Mucosa of gallbladder (tissue), 1 donor: Measurements from ENCODE around the gene ERC1. TPM values are rescaled to one million over a fixed set of nuclear protein-coding genes. Genes with fewer than 3 reads are reported as not detected.
"Not testable (repeated sequence)": the region's sequence is repeated elsewhere in the genome, so short reads cannot be mapped to it uniquely, and the experiment has no call there.

Source experiments
- DNase-seq: peaks from one replicate; pipeline ENCODE4 v3.0.0-alpha.2; 2020; ENCODE audit warnings: low spot score
- total RNA-seq: library from RNA; stranded (reverse); gene quantifications from one replicate; pipeline ENCODE4 v1.2.1, GENCODE V29; 2021
- donor health status: DM: no; HTN: no; CAD: no.

Gene ERC1
- total RNA-seq, 1 donor from 2014 or later, result 59.4 TPM

DNA sequence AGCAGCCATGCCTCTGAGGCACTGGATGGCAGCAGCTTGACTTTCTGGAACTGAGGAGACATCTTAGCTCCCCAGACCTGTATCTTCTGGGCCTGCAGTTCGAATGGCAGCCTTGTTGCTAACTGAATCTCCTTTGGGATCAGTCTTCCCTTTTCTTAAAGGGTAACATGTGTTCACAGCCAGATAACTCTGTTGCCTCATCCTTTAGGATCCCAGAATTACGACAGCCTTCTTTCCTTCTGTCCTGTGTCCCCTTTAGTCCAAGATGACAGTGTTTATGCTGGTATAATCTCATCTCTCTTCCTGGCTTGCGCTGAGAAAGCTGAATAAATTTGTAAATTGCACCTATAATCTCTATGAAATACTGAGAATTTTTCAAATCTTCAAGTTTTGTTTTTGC, 9.1 kb upstream of the ERC1 start:
- DNase-seq, result no peak

DNA sequence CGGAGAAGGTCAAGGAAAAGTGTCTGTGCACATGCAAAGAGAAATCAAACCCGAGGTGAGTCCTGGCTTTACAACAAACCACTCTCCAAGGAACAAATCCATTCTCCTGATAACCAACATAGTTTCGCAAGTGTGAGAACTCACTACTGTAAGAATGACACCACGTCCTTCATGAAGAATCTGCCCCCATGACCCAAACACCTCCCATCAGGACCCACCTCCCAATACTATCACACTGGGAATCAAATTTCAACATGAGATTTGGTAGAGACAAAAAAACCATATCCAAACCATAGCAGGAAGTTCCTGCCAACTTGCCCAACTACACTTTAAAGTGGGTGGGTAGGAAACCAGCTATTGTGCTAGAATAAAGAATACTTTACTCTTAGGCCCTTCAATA, 2.4 kb upstream of the ERC1 start:
- no peak for DNase-seq

DNA sequence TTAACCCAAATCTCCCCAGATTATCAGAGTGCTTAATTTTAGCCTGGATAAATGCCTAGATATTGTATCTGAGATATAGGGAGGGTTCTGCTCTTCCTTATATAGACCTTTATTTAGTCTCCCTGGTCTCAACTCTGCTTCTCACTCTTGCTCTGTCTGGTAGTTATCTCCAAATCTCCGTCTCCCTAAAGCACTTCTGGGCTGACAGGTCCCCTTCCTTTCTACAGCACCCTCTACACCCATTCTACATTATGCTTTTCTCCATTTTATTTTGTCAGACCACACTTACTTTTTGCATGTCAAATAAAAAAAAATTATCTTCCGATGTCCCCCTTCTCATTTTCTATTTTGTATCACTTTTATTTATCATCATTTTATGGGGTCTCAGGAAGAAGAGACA, 2.0 kb upstream of the ERC1 start:
- no peak for DNase-seq

DNA sequence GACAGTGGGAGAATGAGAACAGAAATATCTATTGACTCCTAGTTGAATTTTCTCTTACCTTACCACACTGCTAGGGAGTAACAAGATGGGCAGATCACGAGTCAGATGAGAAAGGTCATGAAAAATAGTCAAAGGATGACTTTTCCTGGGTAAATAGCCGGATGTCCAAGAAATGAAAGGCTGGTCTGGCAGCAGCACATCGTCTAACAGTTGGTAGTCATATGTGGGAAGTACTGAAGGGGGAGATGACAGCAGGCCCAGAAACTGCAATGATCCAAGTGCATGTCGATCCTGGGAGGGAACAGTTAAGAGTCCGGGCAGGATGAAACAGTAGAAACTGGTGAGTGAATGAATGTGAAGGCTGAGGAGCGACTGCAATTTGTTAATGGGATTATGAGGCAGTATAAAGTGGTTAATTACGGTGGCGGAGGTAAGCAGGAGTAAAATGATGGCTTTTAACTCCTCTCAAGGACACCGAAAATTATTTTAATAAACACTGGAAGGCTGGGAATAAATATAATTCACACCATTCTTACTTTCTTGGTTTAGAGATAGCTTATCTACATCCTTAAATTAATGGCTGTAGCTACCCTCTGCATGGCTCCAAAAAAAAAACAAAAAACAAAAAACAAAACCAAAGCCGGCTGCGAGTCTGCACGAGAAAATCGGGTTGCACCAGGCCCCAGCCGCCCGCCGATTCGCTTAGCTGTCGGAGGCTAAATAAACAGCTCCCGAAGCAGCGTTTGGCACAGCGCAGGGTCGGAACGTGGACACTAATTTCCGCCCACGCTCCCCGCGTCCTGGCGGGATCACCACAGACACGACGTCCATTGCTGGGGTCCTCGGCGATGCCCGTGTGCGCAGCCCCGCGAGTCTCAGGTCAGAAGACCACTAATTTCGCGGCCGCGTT, 1.0 kb upstream of the ERC1 start:
- peak; percentile 56 for DNase-seq

DNA sequence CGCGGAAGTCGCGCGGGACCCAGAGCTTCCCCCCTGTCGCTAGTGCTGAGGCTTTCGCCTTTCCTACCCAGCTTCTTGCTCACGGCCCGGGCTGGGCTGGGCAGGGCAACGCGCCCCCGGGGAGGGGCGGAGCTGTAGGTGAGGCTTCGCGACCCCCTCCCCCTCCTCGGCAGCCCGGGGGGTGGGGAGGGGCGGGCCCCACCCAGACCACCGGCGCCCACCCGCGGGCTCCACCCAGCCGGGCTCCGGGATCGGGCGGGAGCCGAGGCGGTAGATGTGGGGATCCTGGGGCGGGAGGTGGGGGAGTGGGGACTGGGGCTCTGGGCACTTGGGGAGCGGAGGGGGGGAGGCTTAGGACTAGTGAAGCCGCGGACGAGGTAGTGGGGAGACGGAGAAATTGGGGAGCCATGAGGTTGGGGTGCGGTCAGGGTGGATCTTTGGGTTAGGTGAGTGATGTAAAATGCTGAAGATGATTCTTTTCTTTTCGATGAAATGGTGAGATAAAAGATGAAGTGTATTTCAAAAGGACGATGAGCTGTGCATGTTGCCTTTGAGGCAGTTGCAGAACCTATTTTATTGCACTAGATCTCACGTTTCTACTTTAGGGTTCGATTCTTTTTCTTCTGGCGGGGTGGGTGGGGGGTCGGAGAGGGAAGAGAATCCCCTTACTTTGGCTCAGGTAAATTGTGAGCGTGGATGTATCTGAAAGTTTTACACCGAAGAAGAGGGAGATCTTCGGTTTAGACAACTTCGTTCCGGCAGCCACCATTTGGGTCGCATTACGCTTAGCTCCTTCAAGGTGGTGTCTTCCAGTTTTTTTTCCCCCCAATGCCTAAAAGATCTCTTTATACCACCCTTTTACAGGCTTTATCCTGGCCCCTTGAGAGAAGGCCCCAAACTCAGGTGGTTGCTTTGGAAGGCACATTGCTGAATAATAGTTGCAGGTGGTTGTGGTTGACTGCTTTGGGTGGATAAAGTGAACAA, 619 bp downstream of the ERC1 start:
- DNase-seq, result no peak

DNA sequence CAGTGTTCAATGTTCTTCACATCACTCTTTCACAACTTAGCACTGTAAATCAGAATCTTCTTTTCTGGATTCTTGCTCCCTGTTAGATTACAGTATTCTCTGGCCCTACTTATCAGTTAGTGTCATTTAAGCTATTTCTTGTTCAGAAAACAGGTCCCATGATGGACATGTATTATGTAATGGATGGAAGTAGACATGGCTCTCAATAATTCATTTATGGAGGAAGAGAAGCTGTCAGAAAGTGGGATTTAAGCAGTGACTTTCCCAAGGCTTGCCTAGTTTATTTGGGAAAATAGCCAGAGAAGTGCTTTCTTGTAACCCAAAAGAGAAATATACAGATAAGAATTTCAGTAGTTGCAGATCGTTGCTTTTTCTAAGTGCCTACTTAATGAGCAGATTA, 1.6 kb downstream of the ERC1 start:
- DNase-seq, result no peak

DNA sequence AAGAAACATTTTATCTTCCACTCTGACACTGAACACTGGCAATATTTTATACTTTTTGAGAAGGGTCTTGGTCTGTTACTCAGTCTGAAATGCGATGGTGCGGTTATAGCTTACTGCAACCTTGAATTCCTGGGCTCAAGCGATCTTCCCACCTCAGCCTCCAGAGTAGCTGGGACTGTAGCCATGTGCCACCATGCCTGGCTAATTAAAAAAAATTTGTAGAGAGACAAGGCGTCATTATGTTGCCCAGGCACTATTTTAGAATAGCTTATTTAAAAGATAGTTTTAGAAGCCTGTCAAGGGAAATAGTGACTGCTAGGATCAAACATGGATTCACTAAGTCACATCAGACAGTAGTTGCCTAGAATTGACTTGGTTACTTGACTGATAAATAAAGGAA, 5.9 kb downstream of the ERC1 start:
- no peak for DNase-seq

DNA sequence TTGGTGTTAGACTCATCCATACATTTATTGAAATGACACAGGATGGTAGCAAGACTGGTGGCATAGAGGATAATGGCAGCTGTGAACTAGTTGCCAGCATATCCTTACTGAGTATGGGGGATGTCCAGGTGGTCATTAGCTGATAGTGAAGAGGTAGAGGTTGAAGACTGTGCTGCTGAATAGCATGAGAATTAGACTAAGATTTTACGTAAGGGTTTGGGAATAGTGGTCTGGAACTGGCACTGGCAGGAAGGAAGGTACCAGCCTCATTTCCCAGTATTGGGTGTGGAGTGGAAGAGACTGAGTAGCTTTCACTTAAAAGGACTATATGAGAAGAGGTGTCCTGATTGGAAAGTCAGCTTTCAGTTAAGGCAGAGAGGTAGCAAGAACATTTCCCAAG, 6.5 kb downstream of the ERC1 start:
- DNase-seq, result no peak

DNA sequence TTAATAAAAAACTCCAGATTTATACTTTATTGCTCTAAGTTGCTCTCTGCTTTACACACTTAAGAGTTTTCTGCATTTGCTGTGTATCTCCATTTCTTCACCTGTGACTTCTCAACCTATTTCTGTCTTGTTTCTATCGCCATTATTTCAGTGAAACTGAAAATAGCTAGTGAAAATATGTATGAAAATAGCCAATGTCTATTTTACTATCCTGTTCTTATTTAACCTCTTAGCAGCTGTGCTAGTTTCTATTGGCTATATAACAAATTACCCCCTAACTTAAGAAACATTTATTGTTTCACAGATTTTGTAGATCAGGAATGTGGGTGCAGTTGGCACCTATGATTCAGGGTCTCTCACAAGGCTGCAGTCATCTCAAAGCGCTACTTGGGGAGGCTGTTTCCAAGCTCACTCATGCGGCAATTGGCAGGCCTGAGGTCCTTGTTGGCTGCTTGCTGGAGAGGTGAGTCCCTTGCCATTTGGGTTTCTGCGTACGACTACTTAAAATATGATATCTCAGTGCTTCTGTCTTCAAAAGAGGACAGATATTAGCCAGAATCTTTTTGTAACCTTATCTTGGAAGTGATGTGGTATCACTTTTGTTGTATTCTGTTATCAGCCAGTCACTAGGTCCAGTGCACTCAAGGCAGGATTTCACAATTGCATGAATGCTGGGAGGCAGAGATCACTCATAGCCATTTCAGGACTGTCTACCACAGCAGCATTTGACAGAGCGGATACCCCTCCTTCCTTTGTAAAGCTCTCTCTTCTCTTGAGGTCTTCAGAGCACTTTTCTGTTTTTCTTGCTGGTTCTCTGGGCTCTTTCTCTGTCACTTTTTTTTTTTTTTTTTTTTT, 7.2 kb downstream of the ERC1 start:
- no peak for DNase-seq

DNA sequence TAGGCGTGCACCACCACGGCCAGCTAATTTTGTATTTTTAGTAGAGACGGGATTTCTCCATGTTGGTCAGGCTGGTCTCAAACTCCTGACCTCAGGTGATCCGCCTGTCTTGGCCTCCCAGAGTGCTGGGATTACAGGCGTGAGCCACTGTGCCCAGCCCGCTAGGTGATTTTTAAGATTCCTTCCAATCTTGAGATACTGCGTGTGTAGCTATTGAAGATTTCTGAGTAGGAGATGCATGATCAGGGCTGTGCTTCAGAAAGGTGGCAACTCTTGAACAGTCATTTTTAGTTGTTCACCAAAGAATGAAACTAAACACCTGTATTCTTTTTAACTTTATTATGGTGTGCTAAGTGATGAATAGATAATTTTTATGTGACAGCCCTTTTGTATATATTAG, 8.7 kb downstream of the ERC1 start:
- not testable (repeated sequence) for DNase-seq

DNA sequence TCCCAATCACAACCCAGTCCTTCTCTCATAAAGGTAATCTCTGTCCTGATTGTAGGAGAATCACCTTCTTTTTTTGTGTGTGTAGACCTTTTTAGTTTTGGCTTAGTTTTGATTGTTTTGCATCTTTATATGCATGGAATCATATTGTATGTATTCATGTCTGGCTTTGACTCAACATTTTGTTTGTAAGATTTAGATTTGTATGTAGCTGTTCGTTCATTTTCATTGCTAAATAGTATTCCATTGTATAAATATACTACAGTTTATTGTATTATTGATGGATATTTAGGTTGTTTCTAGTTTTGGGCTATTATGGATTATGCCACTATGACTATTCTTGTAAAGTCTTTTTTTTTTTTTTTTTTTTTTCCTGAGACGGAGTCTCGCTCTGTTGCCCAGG, 10.5 kb downstream of the ERC1 start:
- DNase-seq, result no peak

DNA sequence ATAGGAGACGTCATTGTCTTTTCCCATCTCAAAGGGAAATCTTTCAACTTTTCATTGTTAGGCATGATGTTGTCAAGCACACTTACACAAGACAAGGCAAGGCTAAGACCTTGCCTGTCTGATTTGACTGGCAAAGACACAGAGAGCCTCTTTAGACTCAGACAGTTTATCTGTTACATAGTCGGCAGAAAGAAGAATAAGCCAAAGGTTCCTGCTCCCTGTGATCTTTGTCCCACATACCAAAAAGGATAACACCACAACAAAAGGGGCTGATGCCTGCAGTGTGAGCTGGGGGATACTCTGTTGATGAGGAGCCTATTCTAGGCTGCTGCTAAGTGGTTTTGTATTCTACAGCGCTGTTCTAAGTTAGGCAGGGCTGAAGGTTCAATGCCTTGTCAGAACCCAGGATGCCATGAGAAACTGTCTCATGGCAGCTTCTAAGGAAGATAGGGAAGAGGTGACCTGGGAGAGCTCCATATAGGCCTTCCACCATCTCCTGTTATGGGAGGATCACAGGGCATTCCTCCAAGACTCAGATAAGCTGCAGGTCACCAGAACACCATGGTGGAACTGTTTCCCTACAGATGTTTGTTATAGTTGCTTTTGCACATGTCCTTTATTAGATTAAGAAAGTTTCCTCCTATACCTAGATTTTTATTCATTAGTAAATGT, 12.7 kb downstream of the ERC1 start:
- no peak for DNase-seq

DNA sequence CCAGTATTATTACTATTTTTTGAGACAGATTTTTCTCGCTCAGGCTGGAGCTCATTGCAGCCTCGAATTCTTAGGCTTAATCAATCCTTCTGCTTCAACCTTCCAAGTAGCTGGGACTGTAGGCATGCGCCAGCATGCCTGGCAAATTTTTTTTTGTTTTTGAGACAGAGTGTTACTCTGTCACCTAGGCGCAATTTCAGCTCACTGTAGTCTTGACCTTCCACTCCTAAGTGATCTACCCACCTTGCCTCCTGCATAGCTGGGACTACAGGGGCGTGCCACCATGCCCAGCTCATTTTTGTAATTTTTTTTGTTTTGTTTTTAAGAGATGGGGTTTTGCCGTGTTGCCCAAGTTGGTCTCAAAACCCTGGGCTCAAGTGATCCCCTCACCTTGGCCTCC, 15.2 kb downstream of the ERC1 start:
- DNase-seq, result no peak

DNA sequence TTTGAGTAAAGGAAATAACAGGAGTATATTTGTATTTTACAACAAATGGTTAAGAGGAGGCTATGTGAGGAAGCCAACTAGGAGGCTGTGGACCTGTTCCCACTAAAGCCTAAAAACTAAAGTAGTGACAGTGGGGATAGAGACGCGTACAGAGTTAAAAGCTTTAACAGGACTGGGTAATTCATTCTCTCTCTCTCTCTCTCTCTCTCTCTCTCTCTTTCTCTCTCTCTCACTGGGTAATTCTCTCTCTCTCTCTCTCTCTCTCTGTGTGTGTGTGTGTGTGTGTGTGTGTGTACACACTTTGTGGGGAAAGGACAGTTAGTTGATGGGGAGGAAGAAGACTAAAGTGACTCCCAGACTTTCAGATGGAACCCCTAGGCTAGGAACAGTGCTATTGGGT, 16.3 kb downstream of the ERC1 start:
- no peak for DNase-seq

DNA sequence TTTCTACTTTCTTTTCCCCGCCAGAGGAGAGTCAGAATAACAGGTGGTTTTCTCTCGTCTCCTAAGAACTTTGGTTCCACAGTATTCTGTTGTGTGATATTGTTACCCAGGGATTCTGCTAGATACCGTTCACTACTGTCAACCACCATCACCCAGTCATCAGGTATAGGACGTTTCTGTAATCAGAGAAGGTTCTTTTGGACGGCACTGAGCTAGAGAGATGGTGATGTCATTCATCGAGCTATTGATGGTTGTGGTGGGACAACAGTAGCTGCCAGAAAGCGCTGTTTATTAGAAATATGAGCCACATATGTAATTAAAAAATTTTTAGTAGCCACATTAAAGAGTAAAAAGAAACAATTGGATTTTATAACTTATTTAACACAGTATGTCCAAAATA, 17.0 kb downstream of the ERC1 start:
- DNase-seq, result no peak

DNA sequence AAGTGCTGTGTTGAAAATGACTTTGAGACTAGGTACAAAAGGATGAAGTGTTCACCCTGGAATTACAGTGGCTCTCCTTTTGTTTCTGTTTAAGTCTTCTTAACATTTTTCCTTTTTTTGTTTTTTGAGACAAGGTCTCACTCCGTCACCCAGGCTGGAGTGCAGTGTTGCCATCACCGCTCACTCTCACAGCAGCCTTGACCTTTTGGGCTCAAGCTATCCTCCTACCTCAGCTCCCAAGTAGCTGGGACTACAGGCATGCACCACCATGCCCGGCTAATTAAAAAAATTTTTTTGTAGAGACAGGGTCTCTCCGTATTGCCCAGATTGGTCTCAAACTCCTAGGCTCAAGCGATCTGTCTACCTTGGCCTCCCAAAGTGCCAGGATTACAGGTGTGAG, 20.1 kb downstream of the ERC1 start:
- no peak for DNase-seq

DNA sequence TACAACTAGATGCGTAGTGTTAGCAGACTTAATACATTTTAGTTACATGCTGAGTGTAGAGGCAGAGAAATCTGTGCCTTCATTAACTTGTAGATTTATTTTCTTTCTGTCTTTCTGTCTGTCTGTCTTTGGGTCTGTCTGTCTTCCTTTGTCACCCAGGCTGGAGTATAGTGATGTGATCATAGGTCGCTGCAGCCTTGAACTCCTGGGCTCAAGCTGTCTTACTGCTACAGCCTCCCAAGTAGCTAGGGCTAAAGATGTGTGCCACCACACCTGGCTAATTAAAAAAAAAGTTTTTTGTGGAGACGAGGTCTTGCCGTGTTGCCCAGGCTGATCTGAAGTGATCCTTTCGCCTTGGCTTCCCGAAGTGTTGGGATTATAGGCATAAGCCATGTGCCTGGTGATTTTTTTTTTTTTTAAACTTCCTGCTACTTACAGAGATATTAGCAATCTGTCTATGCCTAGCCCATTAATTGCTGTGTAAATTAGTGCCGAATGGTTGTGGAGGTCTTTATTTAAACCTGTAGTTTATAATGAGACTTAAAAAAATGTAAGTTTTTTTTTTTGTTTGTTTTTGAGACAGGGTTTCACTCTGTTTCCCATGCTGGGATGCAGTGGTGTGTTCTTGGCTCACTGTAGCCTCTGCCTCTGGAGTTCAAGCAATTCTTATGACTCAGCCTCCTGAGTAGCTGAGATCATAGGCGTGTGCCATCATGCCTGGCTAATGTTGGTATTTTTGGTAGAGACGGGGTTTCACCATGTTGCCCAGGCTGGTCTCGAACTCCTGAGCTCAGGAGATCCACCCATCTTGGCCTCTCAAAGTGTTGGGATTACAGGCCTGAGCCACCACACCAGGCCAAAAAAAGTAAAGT, 22.8 kb downstream of the ERC1 start:
- no peak for DNase-seq

DNA sequence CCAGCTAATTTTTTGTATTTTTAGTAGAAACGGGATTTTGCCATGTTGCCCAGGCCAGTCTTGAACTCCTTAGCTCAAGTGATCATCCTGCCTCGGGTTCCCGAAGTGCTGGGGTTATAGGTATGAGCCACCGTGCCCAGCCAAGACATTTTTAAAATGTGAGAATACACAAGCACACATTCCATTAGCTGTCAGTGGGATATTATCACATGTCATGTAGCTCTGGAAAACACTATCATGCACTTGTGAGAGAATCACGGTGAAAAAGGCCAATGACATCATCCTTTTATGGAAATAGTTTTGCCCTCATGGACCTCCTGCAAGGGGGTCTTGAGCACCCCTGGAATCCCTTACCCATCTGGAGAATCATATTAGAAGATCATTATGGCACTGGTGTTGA, 28.3 kb downstream of the ERC1 start:
- DNase-seq, result no peak

DNA sequence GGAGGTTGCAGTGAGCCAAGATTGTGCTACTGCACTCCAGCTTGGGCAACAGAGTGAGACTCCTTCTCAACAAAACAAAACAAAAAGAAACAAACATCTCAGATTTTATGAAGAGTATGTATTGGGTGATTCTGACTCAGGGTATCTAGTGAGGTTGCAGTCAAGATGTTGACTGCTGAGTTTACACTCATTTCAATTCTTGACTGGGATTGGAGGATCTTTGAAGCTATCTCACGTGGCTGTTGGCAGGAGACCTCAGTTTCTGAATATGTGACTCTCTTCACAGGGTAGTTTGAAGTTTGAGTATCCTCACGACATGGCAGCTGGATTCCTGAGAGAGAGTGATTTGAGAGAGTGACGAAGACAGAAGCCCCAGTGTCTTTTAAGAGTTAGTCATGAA, 29.4 kb downstream of the ERC1 start:
- DNase-seq, result no peak
